Suprapubic skin (tissue), 4 donors: ENCODE data around the gene UBAP1L.

Experiments
- CTCF ChIP-seq, 2 donors: fragments of 200-600 bp in 1 of 2; fragments of 450-650 bp in 1 of 2; sonication (generic) in 1 of 2; IDR thresholded peaks; one replicate each; pipeline ENCODE4 v1.5.1; 2016 to 2019; ENCODE audit warnings: antibody characterized with exemption in 2 of 2, mild to moderate bottlenecking in 1 of 2, moderate library complexity in 1 of 2
- EP300 ChIP-seq: sonication (generic); formaldehyde crosslinking; IDR thresholded peaks from one replicate; pipeline ENCODE4 v1.6.1; 2017; ENCODE audit warnings: antibody characterized with exemption
- POLR2A ChIP-seq, 2 donors: fragments of 450-650 bp; IDR thresholded peaks; one replicate each; pipeline ENCODE4 v1.6.1; 2017; ENCODE audit warnings: antibody characterized with exemption in 2 of 2, mild to moderate bottlenecking in 2 of 2, moderate library complexity in 2 of 2
- POLR2AphosphoS5 ChIP-seq, 3 donors: sonication (generic); formaldehyde crosslinking; IDR thresholded peaks; one replicate each; pipeline ENCODE4 v1.6.1; 2017; ENCODE audit warnings: antibody characterized with exemption in 3 of 3

DNA sequence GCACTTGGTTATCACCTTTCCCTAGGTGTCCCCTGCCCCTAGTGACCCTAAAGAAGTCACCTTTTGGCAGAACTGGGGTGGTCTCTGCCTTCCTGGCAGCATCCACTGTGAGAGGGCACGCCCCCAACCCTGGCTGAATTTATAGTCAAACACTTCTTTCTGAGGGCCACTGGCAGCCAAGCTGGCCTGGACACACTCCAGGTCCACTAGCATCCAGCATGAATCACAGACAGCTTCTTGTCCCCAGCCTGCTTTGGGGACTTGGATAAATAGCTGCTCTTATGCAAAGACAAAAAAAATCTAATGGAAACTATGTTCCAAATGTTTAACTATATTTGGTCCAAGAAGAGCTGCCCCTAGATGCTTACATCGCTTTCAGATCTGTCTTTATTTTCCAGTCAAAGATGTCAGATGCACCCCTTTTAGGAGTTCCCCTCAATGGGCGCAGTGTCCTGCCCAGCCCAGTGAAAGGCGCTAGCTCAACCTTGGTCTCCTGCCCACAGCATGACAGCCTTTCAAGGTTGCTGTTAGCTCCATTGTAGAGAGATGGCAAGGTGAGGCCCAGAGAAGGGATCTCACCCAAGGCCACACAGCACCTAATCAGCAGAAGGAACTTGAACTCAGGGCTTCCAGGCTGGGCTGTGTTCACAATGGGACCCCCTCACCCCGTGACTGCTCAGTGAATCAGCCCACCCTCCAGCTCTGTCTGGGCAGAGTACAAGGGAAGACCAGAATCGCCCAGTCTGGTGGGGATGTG is 54.2 kb downstream of the UBAP1L start:
- TF ChIP-seq CTCF (IDR thresholded peaks at IDR 0.05) (no peak), POLR2A (IDR thresholded peaks at IDR 0.05) (no peak), POLR2AphosphoS5 (IDR thresholded peaks at IDR 0.05) (no peak), EP300 (no peak)
